ENCODE data around the gene NGF. TPM values are rescaled to one million over a fixed set of nuclear protein-coding genes. Genes with fewer than 3 reads are reported as not detected.
"Not testable (repeated sequence)": the region's sequence is repeated elsewhere in the genome, so short reads cannot be mapped to it uniquely, and the experiment has no call there.

Gene NGF
- total RNA-seq, 1 experiment from 2014 or later: not detected

DNA sequence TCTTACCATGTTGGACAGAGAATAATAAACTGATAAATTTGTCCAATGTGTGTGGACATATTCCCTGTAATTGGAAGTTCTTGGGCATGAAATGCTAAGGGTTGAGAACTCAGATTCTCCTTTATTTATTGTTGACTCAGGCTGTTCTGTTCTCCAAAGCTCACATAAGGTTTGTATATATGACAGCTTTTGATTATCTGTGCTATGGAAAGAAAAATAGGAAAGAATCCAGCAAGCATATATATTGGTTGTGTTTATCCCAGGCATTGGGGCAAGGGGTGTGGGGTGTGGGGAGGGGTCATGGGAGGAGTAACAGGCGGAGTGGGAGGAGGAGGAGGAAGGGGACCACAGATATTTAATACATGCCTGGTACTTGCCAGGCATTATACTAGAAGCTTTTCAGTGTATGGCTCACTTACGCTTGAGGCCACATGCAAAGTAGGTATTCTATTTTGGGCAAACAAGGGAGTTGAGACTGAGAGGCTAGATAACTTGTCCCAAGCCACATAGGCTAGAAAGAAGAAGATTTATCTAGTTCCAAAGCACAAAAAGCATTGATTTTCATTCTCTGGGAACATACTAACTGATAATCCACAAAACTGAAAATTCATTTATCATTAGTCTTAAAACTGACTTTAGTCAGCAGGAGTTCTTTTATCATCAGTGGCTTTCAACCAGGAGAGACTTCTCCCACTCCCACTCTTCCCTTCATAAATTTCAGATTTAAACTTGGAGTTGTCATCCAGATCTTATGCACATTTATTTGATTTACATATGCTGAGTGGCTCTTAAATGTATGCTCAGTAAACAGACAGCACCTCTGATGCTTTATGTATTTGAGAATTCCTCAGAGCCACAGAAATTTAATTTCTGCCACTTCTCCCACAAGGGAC lies 27.2 kb downstream of the NGF start:
- no peak for DNase-seq (ENCODE audit: low spot score)

DNA sequence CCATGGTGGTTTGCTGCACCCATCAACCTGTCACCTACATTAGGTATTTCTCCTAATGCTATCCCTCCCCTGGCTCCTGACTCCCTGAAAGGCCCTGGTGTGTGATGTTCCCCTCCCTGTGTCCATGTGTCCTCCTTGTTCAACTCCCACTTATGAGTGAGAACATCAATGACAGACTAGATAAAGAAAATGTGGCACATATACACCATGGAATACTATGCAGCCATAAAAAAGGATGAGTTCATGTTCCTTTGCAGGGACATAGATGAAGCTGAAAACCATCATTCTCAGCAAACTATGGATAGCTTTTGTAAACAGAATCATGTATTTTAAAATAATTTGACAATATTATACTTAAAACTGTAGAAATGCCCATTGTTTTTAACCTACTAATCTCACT lies 28.5 kb downstream of the NGF start:
- DNase-seq (ENCODE audit: low spot score): not testable (repeated sequence)

DNA sequence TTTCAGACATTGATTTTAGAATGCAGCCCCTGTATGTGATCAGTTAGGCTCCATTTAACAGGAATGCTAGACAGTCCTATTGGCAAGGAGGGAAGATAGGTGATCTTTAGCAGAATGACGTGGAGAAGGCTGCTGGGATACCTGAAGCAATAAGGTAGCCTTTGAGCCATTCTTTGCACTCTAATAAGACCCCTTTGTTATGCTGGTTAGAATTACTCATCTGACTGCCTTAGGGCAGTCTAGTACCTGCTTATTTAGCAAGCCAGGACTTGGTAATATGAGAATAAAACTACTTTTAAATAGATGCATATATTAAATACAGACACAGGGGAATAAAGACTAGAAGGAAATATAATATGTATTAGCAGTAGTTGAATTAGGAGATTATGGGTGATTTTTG lies 29.1 kb downstream of the NGF start:
- no peak for DNase-seq (ENCODE audit: low spot score)

DNA sequence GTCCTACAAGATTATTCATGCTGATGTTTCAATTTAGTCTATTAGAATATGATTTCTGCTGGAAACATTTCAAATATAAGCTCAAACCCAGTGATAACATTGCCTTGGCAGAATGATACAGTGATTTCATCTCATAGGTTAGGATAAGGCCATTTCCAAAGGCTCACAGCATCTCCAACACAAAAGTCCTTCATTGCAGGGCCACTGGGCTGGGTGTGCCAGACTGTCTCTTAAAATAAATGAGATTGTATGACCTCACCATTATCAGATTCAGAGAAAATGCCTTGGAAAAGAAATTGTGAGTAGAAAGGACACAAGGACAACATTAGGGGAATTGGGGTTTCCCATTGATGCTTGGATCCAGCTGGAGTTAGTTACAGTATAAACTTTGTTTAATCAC lies 30.4 kb downstream of the NGF start:
- DNase-seq (ENCODE audit: low spot score): no peak

DNA sequence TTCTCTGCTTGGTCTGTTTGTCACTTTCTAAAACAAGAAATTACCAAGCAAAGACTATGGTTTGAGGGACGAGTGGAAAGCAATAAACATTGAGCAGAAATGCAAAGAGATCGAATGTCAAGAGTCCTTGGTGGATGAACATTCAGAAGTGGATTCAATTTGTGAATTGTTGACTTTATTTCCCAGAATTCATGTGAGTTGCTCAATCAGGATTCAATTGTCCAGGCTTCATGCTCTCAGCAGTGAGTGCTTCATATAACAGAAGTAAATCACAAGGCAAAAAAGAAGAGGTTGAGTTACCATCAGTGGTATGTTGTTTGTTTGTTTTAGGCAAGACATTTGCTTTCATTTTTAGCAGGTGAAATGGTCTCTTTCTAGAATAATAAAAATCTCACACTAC lies 31.9 kb downstream of the NGF start:
- no peak for DNase-seq (ENCODE audit: low spot score)

DNA sequence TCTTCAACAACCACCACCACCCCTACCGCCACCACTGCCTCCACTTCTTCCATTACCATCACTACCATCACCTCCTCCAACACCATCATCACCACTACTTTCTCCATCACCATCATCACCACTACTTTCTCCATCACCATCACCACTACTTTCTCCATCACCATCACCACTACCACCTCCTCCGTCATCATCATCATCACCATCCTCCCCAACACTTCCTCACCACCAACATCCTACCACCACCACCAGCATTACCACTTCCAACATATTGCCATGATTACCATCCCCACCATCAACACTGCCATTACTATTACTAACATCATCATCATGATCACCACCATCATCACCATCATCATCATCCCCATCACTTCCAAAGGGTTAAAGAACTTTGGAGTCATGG lies 34.7 kb downstream of the NGF start:
- no peak for DNase-seq (ENCODE audit: low spot score)

DNA sequence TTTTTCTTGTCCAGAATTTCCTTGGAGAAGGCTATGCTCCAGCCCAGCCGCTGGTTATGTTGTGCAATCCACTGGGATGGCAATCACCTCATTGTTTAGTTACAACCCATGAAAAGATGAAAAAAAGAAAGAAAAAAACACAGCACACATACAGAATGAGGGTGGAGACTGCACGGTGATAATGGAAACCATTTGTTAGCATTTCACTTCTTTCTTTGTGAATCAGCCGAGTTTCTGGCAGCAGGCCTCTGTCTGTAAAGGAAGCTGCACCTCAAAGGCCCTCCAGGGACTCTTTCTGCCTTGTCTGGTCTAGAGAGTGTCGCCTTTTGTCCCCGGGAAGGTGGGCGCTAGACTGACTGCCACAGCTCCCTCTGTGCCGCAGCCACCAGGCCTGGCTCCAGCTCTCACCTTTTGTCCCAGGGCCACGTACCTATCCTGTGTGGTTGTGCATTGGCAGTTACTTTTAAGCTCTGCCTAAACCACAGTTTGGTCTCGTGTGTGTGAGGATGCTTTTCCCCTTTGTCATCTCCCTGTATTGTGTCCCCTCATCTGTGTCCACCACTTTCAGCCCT lies 35.6 kb downstream of the NGF start:
- no peak for DNase-seq (ENCODE audit: low spot score)

DNA sequence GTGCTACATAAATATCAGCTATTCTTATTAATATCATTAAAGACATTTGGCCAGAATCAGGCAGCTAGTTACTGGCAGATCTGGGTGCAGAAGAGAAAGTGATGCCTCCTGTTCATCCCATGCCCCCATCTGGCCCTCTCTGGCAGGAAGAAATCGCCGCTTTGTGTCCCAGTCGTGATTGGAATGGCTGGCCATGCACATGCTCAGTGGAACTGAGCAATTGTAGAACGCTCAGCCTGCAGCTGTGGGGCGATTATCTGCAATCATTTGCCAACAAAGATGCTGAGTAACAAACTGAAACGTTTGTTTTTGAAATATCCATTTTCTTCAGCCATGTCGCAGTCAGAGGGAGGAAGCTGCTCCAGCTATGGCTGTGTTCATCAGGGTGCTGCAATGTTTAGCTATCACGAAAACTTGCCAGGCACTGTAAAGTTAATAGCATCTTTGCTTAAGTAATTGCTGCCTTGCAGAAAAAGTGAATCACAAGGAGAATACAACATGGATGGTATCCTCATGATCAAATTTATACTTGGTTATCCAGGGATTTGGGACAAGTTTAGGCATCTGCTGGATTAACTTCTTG lies 36.5 kb downstream of the NGF start:
- DNase-seq (ENCODE audit: low spot score): no peak

DNA sequence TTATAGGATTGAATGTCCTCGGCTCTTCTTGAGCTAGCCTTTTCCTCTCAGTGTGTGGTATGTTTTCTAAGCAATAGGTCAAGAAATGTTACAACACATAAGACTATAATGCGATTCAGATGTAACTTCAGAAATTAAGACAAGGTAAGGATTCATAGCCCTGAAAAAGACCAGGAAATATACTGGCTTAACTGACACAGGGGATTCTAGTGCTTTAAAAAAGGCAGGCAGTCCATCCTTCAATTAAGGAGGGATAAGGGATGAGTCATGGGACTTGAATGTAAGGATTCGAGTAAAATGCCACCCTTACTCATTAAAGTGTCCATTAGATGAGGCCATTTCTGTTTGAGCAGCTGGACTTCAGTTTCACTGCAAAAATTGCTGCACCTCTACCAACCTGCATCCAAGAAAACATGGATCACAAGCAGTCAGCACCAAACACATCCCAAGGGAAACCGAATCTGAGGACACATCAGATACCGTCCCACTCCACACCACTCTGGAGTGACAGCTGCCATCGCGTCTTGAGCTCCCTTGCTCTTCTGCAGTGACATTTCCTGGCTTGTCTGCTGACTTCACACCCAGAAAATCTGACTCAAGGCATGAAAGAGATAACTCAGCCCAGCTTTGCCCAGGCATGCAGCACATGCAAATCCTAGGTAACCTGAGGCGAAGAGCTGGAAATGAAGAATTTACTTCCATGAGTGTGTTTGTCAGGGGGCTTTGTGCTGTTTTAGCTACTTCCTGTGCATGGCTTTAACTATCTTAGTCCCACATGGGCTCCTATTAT lies 37.8 kb downstream of the NGF start:
- no peak for DNase-seq (ENCODE audit: low spot score)

DNA sequence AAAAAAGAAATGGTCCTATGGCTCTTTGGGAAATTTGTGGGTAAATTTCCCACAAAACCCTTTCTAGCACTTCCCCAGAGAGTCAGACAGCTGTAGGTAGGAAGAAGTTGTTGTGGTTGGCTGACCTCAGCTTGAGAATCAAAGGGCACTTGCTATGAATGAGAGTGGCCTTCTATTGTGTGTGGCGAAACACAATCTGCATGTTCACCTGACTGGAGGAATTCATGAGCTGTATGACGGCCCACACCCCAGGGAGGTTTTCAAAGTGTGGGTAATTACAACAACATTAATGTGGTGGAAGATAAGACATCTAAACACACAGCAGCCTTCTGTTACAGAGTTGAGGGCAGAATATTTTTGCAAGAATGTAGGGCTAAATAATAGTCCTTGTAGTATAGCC lies 38.8 kb downstream of the NGF start:
- DNase-seq (ENCODE audit: low spot score): no peak

DNA sequence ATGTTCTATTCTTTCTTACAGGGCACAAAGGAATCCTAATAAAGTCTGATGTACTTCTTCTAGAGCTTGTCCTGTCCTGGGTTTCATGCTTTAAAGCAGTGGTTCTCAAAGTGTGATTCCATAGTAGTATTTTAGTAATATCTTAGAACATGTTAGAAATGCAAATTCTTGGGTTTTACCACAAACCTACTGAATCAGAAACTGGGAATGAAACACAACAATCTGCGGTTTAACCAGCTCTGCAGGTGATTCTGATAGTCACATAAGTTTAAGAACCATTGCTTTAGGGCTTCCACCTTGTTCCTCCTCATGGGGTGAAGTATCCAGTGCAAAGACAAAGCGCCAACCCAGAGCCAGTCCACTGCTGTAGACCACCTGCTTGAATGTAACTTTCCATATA lies 41.1 kb downstream of the NGF start:
- no peak for DNase-seq (ENCODE audit: low spot score)

DNA sequence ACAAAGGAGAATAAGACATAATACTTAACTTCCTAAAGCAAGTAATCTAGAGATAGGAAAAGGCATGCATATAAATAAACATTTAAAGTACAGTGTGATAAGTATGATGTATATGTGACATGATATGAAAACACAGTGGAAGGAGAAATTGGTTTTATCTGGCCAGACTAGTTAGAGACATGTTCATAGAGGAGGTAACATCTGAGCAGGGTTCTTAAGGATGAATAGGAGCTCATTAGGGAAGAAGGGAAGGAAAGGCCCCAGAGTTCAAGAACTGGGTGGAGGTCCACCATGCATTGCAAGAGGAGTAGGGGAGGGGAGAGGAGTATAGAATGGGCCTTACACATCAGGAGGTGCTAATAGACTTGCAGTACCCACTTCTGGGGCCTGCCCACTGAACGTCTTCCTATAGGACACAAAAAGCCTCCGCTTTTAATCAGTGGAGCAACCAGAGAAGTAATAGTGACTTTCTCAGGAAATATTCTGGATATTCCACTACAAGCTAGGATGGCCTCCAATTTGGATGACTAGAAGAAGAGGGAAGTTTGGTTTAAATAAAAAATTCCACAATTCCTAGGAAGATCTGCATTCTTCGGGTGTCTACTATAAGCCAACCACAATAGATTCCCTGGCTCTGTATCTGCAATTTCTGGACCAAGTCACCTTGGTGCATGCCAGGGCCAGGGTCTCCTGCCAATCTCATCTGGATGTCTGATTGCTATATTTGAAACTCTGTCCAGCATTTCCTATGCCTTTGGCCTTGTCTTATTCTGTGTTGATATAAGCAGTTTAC lies 41.9 kb downstream of the NGF start:
- no peak for DNase-seq (ENCODE audit: low spot score)

DNA sequence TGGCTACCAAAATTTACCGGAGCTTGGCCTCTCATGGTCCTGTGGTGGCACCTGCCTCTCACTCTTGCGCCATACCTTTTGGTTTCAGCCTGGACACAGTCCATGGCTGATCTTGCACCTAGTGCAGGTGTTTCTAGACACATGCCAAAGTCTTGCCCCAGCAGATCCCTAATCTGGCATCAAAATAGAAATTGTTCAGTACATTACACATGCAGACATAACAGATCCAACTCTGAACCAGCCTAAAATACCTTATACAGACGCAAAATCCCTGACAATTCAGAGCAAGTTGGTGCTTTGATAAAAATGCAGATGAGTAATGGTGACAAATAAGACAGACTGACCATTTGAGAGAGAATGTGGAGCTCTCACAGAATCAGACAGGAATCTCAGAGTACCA lies 44.1 kb downstream of the NGF start:
- no peak for DNase-seq (ENCODE audit: low spot score)

DNA sequence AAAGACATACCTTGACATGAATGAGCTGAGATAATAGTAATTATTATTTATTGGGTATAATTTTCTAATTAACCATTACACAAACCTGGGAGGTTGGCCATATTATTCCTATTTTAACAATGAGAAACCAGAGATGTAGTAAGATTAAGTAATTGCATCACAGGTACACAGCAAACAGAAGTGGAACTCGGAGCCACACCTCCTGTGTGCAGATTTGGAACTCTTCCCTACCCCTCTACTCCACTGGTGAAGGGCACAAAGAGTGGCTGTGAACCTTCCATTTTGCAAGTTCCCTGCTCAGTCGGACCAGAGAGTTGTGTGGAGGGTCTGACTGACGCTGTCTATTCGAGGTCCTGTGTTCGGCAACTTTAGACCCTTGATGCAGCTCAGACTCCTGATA lies 45.0 kb downstream of the NGF start:
- DNase-seq (ENCODE audit: low spot score): no peak

DNA sequence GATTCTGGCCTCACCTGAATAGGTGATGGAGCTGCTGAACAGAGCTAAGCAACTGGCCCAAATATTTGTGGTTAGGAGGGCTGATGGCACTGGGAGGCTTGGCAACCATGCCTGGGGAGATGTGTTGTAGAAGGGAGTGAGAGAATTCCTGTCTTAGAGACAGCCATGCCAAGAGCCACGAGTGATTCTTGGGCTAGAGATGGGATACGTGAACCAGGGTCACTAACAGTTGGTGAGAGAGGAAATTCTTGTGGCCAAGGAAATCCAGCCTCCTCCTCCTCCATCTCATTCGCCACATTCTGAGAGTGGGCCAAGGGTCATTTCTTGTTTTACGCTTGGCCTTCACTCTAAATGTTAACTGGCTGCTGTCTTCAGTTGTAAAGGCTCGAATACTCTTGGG lies 46.3 kb downstream of the NGF start:
- no peak for DNase-seq (ENCODE audit: low spot score)

DNA sequence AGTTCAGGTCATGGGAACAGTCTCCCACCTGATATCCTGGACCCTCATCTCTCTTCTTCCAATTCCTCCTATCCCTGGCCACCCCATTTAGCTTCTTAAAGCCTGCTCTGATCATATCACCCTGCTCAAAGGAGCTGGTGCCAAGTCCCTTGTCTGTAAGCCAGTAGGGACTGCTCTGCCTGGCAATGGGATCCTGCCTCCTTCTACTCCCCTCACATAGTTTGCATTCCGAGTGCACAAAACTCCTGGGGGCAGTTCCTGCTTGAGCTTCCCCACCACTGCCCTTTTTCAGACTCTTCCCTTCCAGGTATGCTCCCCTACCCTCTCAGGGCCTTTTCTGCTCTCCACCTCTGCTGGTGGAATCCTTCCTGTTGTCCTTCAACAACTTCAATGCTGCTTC lies 48.1 kb downstream of the NGF start:
- no peak for DNase-seq (ENCODE audit: low spot score)

DNA sequence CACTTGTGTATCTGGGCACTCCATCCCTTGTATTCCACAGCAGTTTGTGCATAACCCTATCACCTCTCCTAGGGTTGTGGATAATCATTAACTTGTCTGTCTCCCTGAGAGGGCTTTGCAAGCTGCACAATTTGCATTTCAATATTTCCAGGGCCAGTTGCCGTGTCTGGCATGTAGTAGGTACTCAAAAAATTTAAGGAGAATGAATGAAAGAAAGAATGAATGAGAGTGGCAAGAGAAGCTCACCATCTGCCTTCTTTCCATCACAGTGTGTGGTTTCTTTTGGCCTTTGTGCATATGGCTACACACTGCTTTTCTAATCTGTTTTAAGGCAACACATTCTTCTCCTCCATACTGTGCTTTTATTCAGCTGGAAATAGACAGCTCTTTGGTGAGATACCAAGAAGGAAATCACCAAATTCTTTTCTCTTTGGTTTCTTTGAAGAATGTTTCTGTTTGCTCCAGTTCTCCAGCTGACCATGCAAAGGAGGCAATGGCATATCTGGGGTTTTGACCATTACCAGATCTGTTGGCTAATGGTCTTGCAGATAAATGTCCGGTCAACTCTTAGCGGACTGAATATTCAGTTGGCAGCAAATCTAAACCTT lies 49.4 kb downstream of the NGF start:
- no peak for DNase-seq (ENCODE audit: low spot score)

DNA sequence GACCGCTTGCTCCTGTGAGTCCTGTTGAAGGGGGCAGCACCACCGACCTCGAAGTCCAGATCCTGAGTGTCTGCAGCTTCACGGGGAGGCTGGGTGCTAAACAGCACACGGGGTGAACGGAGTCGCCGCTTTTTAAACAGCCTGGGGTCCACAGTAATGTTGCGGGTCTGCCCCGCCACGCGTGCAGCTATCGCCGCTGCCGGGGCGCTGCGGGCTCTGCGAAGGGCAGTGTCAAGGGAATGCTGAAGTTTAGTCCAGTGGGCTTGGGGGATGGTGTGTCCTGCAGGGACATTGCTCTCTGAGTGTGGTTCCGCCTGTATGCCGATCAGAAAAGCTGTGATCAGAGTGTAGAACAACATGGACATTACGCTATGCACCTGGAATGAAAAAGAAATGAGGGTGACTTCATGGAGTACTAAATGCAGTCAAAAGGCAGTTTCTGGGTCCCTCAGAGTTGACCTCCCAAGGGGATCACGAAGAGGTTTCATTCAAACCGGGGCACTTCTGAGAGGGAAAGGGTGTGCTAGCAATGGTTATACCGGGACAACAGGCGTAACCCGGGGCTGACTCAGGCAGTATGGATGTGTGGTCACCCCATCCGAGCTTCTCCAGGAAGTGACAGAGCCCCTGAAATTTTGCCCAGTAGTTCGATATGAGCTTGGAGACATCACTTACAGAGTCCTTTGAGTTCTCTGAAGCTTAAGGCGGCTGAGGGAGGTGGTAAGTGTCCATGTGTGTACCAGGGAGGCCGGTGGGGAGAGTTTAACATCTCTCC lies 51.4 kb downstream of the NGF start:
- DNase-seq (ENCODE audit: low spot score): no peak

DNA sequence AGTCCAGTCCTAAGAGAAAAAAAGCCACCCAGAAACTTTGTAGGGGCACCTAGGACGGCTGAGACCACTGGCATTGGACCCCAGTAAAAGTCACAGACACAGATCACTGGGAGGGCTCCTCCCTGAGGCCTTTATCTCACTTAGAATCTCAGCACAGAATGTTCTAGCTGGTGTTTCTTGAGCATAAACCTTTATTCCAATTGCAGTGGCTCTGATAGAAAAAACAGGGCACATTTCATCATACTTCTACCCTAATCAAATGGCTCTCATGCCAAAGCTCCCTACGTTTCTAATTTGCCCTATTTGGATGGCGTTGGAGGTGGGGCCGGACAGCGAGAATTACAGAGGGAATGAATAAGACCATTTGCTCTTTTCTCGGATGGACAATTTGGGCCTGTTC lies 53.8 kb downstream of the NGF start:
- no peak for DNase-seq (ENCODE audit: low spot score)

DNA sequence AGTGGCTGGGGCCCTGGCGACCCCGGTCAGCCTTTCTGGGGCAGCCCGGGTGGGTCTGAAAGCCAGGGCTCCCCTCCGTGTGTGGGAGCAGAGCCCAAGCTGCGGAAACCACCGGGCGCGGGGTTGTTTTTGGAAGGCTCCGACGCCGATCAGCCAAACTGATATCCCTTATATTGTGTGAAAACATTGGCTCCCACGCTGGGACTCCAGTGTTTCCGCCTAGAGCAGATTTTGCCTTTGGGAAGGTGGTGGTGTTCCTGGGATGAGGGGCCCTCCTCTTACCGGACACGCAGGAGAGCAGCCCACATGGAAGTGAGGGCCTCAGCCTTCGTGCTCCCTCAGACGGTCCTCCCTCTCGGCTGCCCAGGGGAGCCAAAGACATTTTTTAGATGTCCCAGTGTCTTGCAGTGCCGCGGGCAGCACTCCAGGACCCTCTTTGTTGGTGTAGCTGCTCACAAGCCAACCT lies 54.3 kb downstream of the NGF start:
- no peak for DNase-seq (ENCODE audit: low spot score)
